CD14-positive monocyte (primary cell): Measurements from ENCODE around the gene TTLL12. TPM values are rescaled to one million over a fixed set of nuclear protein-coding genes. Genes with fewer than 3 reads are reported as not detected.

ENCODE experiments used
- DNase-seq, 3 donors: peaks; one replicate each; pipeline ENCODE4 v3.0.0-alpha.2; 2011 to 2022
- H2AFZ ChIP-seq: 2 replicates; pipeline ENCODE4 v1.6.0; 2012; ENCODE audit warnings: mild to moderate bottlenecking, low read depth, low read length, inconsistent platforms; ENCODE audit not compliant: insufficient read depth, poor library complexity, severe bottlenecking
- H3K27ac ChIP-seq, 2 donors: 1 replicate in 1 of 2; 2 replicates in 1 of 2; pipeline ENCODE4 v1.5.1; 2012 to 2013; ENCODE audit warnings: low read length in 2 of 2, control low read depth in 1 of 2, inconsistent platforms in 1 of 2, low read depth in 1 of 2, mild to moderate bottlenecking in 1 of 2
- H3K27me3 ChIP-seq, 2 donors: one replicate each; pipeline versions ENCODE4 v1.6.0 to v1.6.1; 2011 to 2013; ENCODE audit warnings: low read length in 2 of 2; ENCODE audit not compliant: control insufficient read depth in 2 of 2, insufficient read depth in 2 of 2
- H3K36me3 ChIP-seq, 2 donors: replicated peaks in 1 of 2; 1 replicate in 1 of 2; 2 replicates in 1 of 2; pipeline versions ENCODE4 v1.5.1 to v1.6.1; 2012 to 2013; ENCODE audit warnings: low read length in 2 of 2, control low read depth in 1 of 2, inconsistent platforms in 1 of 2, mild to moderate bottlenecking in 1 of 2; ENCODE audit not compliant: insufficient read depth in 2 of 2, control insufficient read depth in 1 of 2
- H3K4me1 ChIP-seq, 2 donors: 1 replicate in 1 of 2; 2 replicates in 1 of 2; pipeline versions ENCODE4 v1.5.1 to v1.6.1; 2012 to 2013; ENCODE audit warnings: low read length in 2 of 2, control low read depth in 1 of 2, inconsistent platforms in 1 of 2, mild to moderate bottlenecking in 1 of 2, moderate library complexity in 1 of 2; ENCODE audit not compliant: insufficient read depth in 2 of 2, control insufficient read depth in 1 of 2
- H3K4me2 ChIP-seq: replicated peaks from 2 replicates; pipeline ENCODE3; 2012; ENCODE audit warnings: low read length, moderate library complexity, mild to moderate bottlenecking; ENCODE audit not compliant: poor library complexity, severe bottlenecking; ENCODE audit errors: extremely low read depth
- H3K4me3 ChIP-seq, 3 experiments: fragments of 200-600 bp in 1 of 3; sonication (generic) in 1 of 3; replicated peaks in 1 of 3; 1 replicate in 2 of 3; 2 replicates in 1 of 3; pipeline ENCODE4 v1.5.1; 2011 to 2013; ENCODE audit warnings: low read length in 3 of 3, mild to moderate bottlenecking in 3 of 3, control low read depth in 2 of 3, low read depth in 2 of 3, inconsistent platforms in 1 of 3, moderate library complexity in 1 of 3
- H3K79me2 ChIP-seq: 2 replicates; pipeline ENCODE4 v1.6.0; 2012; ENCODE audit warnings: mild to moderate bottlenecking, control low read depth, inconsistent platforms, low read length, moderate library complexity; ENCODE audit not compliant: insufficient read depth
- H3K9ac ChIP-seq: 2 replicates; pipeline ENCODE4 v1.6.0; 2017; ENCODE audit warnings: low read length, mild to moderate bottlenecking; ENCODE audit not compliant: insufficient read depth, poor library complexity, severe bottlenecking
- H3K9me3 ChIP-seq, 2 donors: replicated peaks in 1 of 2; 1 replicate in 1 of 2; 2 replicates in 1 of 2; pipeline versions ENCODE4 v1.5.1 to v1.6.1; 2012 to 2013; ENCODE audit warnings: low read length in 2 of 2, control low read depth in 1 of 2; ENCODE audit not compliant: control insufficient read depth in 1 of 2, insufficient read depth in 1 of 2
- H4K20me1 ChIP-seq: 2 replicates; pipeline ENCODE4 v1.6.0; 2012; ENCODE audit warnings: mild to moderate bottlenecking, low read length, control low read depth, moderate library complexity; ENCODE audit not compliant: insufficient read depth
- H3K27ac Mint-ChIP-seq, 7 donors: one replicate each; pipeline ENCODE4 v1.8.0; 2020; ENCODE audit warnings: mild to moderate bottlenecking in 7 of 7, mixed read lengths in 7 of 7, moderate library complexity in 6 of 7, inconsistent platforms in 2 of 7
- H3K27me3 Mint-ChIP-seq, 3 donors: one replicate each; pipeline ENCODE4 v1.8.0; 2021 to 2022; ENCODE audit warnings: low read depth in 3 of 3, mild to moderate bottlenecking in 3 of 3, mixed read lengths in 3 of 3, moderate library complexity in 3 of 3, inconsistent platforms in 1 of 3
- H3K36me3 Mint-ChIP-seq, 2 donors: one replicate each; pipeline ENCODE4 v1.8.0; 2020; ENCODE audit warnings: mixed read lengths in 2 of 2, inconsistent platforms in 1 of 2, mild to moderate bottlenecking in 1 of 2
- H3K4me1 Mint-ChIP-seq: one replicate; pipeline ENCODE4 v1.8.0; 2020; ENCODE audit warnings: mild to moderate bottlenecking, mixed read lengths
- H3K4me3 Mint-ChIP-seq, 2 donors: one replicate each; pipeline ENCODE4 v1.8.0; 2020; ENCODE audit warnings: mild to moderate bottlenecking in 2 of 2, mixed read lengths in 2 of 2, moderate library complexity in 1 of 2
- H3K9me3 Mint-ChIP-seq, 7 donors: one replicate each; pipeline ENCODE4 v1.8.0; 2020 to 2022; ENCODE audit warnings: mixed read lengths in 7 of 7, mild to moderate bottlenecking in 6 of 7, moderate library complexity in 6 of 7, inconsistent platforms in 2 of 7
- CTCF ChIP-seq: fragments of 200-600 bp; IDR thresholded peaks from one replicate; pipeline ENCODE4 v1.8.0; 2022; ENCODE audit warnings: antibody characterized with exemption, mild to moderate bottlenecking
- WGBS: methylation state at CpG from one replicate; pipeline ENCODE4 v1.1.5; 2013; ENCODE audit warnings: missing lambda C conversion rate; ENCODE audit not compliant: insufficient coverage; 5-methylcytosine and 5-hydroxymethylcytosine counted together
- intact Hi-C, 2 donors: fragments of 100-400 bp; cut with micrococcal nuclease; formaldehyde crosslinking; loops; one replicate each; pipeline versions ENCODE4 v1.15.0 to v1.15.1; 2023
- polyA plus RNA-seq, 3 donors: library from polyadenylated mRNA; depleted of rRNA in 1 of 3; unstranded in 2 of 3; stranded (reverse) in 1 of 3; fragments of 300-500 nt in 2 of 3; fragments of >200 nt in 1 of 3; fragmentation: Illumina TruSeq in 2 of 3; gene quantifications; 1 replicate in 2 of 3; 2 replicates in 1 of 3; pipeline ENCODE4 v1.2.3, GENCODE V29; 2012 to 2021

The TTLL12 gene
- polyA plus RNA-seq, 3 donors, result 9.5 to 16.6 (median 16.5) TPM

DNA sequence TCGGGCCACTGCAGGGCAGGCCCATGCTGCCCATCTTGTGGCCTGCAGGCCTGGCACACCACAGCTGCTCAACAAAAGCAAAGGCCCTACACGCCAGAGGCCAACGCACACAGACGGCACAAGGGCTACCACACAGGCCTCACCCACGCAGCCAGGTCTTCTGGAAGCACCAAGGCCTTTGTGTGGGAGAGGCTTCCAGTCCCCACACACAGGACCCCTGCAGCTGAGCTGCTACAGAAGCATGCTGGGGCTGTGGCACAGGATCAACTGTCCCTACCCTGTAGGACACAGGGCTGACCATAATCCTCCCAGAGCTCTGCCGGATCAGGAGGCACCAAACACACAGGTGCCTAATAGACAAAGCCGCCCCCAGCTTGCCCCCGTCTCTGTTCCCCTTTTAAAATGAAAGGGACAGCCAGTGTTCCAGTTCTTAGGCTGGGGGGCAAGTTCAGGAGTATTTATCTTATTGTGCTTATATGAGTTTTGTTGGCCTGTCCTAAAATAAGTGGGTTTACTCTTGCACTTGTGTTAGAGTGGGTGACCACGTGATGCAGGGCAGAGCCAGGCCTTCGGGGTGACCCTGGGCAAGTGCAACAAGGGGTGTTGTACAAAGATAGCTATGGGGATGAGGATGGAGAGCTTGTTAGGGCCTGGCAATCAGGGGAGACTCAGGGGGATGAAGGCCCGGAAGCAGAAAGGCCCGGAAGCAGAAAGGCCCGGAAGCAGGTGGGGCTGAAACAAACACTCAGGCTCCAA, 5.4 kb downstream of the TTLL12 start:
- Mint-ChIP-seq H3K36me3 (peaks cover 26 to 53% of the 10 kb centered on the region in 2 donors), H3K4me3 (no peak overlapping the region), H3K27me3 (no peaks in the 10 kb centered on the region), H3K9me3 (peaks cover 0 to 4% (median 0%) of the 10 kb centered on the region in 7 donors), H3K4me1 (peaks cover 22% of the 10 kb centered on the region), H3K27ac (no peak overlapping the region)
- H3K36me3 ChIP-seq, result peaks cover 39 to 60% of the 10 kb centered on the region in 2 donors
- intact Hi-C loops, result no loop called here
- H2AFZ ChIP-seq, result no peak overlapping the region
- H3K27me3 ChIP-seq, result no peaks in the 10 kb centered on the region
- TF ChIP-seq CTCF, result no peak
- no peak overlapping the region for H3K9ac ChIP-seq
- no peak for DNase-seq
- no peaks in the 10 kb centered on the region for H3K9me3 ChIP-seq
- 88% methylated on average over 9 of the region's 13 CpGs for WGBS
- H3K4me3 ChIP-seq, result no peak overlapping the region
- no peak overlapping the region for H3K4me2 ChIP-seq
- H3K79me2 ChIP-seq, result peaks cover 18% of the 10 kb centered on the region
- H4K20me1 ChIP-seq, result no peaks in the 10 kb centered on the region
- H3K4me1 ChIP-seq, result peaks cover 11 to 18% of the 10 kb centered on the region in 2 donors
- no peak overlapping the region for H3K27ac ChIP-seq

GRCh38 chr22:43180670-43181069, 6.3 kb downstream of the TTLL12 start:
- H2AFZ ChIP-seq, result no peak overlapping the region
- peaks cover 33 to 61% of the 10 kb centered on the region in 2 donors for H3K36me3 Mint-ChIP-seq
- peaks cover 14% of the 10 kb centered on the region for H3K4me1 Mint-ChIP-seq
- H3K36me3 ChIP-seq, result peaks cover 39 to 66% of the 10 kb centered on the region in 2 donors
- intact Hi-C loops, result no loop called here
- H3K27me3 Mint-ChIP-seq, result no peaks in the 10 kb centered on the region
- peaks cover 3 to 9% of the 10 kb centered on the region in 2 donors for H3K4me1 ChIP-seq
- H3K9me3 ChIP-seq, result no peaks in the 10 kb centered on the region
- no peak for TF ChIP-seq CTCF
- H3K9ac ChIP-seq, result no peak overlapping the region
- no peak for DNase-seq
- H3K4me3 Mint-ChIP-seq, result no peak overlapping the region
- WGBS, result 90% methylated on average over 15 of the region's 15 CpGs
- no peaks in the 10 kb centered on the region for H4K20me1 ChIP-seq
- no peak overlapping the region for H3K4me2 ChIP-seq
- peaks cover 0 to 4% (median 0%) of the 10 kb centered on the region in 7 donors for H3K9me3 Mint-ChIP-seq
- H3K4me3 ChIP-seq, result no peak overlapping the region
- no peak overlapping the region for H3K27ac ChIP-seq
- no peaks in the 10 kb centered on the region for H3K27me3 ChIP-seq
- H3K27ac Mint-ChIP-seq, result no peak overlapping the region
- H3K79me2 ChIP-seq, result peaks cover 10% of the 10 kb centered on the region
